HG02943 (cell line): ENCODE results near the gene THSD7B.
"Not testable (repeated sequence)": the region's sequence is repeated elsewhere in the genome, so short reads cannot be mapped to it uniquely, and the experiment has no call there.

Experiments
- ATAC-seq: cut with Tn5 transposase; IDR thresholded peaks from one replicate; pipeline ENCODE4 v1.9.1; 2021; ENCODE audit warnings: mild to moderate bottlenecking, low read depth, moderate library complexity; ENCODE audit not compliant: unreplicated experiment

The THSD7B gene

DNA sequence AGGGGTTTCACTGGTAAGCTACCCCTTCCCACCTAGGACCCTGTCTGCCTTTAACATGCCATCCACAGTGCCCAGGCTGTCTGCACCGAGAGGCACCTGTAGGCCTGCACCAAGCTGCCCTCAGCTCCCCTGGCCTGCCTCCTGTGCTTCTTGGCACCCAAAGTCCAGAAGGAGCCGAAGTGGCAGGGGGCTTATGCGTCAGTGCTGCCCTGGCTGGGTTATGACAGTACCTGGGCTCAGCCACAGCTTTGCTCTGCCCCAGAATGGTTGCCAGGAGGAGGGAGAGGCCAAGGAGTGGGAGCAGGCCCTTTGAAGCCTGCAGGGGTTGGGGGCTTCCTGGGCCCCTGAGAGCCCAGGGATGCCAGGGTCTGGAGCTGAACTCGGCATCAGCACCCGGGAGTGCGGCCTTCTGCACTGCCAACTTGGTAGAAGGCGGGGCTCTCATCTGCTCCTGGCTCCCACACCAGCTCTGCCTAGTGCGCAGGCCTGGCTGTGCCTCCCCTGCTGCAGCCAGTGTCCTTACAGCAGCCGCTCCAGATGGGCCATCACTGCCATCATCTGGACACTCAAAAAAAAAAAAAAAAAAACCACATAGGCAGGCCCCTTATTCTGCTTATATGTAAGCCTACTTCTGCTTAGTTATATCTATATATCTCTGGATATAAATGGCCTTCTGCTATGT lies 155.4 kb downstream of the THSD7B start:
- no peak for ATAC-seq

GRCh38 chr2:136927156-136927555 lies 161.8 kb downstream of the THSD7B start:
- no peak for ATAC-seq

GRCh38 chr2:136929531-136929930 lies 164.2 kb downstream of the THSD7B start:
- no peak for ATAC-seq

- no peak for ATAC-seq
These were observed 167.4 kb downstream of the THSD7B start for GRCh38 chr2:136932700-136933099.

- ATAC-seq = no peak
These were observed 169.8 kb downstream of the THSD7B start for GRCh38 chr2:136935119-136935518.

DNA sequence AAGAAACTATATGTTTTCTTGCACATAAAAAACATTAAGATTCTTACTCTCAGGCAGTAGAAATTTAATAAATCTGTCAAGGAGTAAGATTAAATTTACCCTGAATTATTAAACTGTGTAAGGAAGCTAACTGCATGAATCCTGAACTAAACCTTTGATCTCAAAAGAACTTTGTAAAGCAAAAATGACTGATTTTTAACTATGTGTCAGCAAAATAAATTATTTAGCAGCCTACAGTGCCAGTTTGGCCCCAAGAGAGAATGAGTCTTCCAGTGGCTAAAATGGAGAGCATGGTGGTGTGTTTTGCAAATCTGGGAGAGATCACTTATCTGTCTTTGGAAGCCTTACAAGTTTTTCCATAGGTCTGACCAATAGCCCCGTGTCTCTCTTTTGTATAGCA lies 190.7 kb downstream of the THSD7B start:
- no peak for ATAC-seq

DNA sequence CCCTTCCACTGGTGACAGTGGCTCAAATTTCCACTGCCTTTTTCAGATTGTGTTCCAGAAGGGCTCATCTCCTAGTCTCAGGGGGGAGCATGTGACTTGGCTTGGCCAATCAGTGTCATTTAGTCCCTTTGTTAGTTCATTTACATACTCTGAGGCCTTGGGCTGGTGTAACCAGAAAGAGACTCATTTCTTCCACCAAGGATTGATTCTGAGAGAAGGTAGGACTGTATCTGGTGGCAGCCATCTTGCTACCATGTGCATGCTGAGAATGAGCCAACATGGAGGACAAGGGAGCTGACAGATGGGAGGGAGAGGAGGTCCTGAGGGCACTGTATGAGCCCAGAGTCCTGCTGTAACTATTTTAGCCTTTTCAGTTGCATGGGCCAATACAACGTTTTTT lies 191.7 kb downstream of the THSD7B start:
- ATAC-seq = no peak

DNA sequence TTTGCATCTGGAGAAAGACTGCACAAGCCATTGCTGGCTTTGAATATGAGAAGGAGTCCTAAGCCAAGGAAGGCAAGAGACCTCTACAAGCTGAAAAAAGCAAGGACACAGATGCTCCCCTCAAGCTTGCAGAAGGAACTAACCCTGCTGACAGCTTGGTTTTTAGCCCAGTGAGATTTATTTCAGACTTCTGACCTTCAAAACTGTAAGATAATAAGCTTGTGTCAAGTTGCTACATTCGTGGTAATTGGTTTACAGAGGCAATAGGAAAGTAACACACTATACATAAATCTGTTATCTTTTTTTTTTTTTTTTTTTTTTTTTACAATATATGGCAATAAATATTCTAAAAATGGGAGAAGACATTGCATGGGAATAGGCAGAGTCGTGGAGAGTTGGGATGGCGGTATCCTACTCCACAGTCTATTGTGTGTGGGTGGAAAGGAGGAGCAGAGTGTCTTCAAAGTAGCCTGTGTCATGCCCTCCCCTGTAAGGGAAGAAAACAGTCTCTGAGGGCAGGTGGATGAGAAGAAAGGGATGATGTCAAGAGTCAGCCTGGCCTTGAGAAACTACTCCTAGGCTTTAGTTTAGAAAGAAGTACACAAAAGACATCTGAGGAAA lies 196.9 kb downstream of the THSD7B start:
- ATAC-seq = no peak

- ATAC-seq = no peak
These were observed 201.1 kb downstream of the THSD7B start for GRCh38 chr2:136966485-136966884.

GRCh38 chr2:136980303-136980702 lies 215.0 kb downstream of the THSD7B start:
- ATAC-seq = no peak

DNA sequence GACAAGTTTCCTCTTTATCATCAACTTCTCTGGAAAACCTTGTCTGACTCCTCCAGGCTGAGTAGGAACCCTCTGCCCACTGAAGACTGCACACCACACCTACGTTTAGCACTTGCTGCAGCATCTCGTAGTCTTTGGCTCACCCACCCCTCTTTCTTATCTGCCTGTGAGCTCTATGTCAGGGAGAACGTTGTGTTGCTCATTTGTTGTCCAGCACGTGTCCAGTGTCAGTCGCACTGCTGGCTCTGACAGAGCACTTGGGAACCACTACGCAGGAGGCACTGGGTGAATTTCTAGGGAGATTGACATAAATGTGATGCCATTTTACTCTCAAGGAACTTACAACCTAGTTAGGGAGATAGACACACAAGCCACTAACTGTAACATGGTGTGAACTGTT lies 216.3 kb downstream of the THSD7B start:
- not testable (repeated sequence) for ATAC-seq

DNA sequence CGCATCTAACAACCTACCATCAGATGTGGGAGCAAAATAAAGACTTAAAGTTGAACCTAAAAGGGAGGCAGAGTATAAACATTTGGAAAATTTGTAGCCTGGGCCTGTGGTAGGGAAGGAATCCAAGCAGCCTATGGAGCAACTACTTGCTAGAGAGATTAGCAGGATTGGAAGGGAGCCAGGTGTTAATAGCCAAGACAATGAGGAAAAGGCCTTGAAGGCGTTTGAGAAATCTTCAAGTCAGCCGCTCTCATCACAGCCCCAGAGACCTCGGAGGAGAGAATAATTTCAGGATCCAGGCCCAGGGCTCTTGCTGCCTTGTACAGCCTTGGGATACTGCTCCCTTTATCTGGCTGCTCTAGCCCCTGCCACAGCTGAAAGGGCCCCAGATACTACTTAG lies 219.7 kb downstream of the THSD7B start:
- ATAC-seq = no peak

DNA sequence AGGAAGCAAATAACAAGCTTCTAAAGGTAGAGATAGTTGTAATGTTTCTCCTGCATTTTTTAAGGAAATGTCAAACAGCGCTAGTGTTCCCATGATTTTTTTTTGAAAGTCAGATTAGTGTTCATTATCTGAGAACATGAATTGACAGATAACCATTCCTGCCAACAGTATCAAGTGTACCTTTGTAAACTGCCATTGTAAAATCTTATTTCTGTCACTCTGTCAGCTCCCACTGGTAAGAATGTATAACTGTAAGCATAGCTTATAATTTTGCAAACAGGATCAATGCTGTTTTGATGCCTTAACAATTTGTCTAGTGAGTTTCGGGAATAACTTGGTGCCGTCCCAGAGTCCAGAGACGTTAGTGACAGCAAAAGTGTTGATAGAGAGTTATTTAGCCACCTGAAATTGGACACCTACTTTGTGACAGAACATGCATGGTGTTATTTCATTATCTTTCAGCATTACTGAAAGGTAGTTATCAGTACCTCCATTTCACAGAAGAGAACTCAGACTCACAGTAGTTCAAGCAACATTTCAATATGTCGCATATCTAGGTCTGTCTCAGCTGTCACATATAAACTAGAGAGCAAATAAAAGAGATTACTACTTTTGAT lies 221.4 kb downstream of the THSD7B start:
- no peak for ATAC-seq

DNA sequence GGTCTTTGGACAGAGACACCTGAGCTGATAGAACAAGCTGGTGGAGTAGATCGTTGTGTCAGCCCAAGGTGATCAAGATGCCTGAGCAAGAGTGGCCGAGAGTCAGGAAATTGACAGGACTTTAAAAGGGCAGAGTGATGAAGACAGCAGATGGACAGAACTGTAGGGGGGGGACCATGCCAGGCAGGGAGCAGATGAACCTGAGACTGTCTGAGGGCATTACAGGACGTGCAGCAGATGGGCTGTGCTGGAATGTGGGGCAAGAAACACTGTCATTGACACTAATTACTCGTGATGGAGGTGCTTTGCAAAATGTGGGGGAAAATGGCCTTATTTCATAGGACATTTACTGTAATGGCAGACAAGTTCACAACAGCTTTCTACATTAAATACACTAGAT lies 225.0 kb downstream of the THSD7B start:
- no peak for ATAC-seq

DNA sequence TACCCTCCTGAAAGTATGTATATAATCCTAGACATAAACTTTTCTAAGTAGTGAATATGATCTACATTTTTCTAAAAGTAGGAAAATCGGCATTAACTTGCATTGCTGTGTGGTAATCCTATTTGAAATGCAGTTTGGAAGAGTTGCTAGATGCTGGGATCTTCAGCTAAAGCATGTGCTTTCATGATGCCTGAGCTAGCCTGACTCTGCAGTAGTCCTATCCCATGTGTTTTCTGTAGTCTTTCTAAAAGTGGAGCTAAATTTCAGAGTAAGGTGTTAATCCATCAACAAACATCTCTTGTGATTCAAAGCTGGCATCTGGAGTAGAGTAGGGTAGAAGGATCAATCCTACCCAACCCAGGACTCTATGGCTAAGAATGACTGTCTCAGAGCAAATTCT lies 229.4 kb downstream of the THSD7B start:
- no peak for ATAC-seq

- ATAC-seq = no peak
These were observed 232.2 kb downstream of the THSD7B start for GRCh38 chr2:136997557-136997956.

DNA sequence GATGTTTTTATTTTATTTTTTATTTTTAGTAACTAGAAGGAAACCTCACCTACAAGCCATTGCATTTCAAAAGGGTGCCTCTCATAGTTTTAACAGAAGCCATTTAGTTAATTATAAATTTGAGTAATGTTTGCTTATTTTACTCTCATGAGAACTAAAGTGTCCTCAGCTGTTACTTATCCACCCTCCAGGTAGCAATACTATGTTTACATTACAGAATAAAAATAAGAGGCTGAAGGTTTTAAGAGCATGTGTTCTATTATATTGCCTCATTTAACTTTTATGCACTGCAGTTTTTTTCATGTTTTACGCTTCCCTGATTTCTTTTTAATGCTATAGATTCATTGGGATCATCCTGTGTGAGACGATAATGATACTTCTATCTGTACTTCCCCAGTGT lies 235.5 kb downstream of the THSD7B start:
- no peak for ATAC-seq

GRCh38 chr2:137002896-137003295 lies 237.6 kb downstream of the THSD7B start:
- ATAC-seq = no peak

DNA sequence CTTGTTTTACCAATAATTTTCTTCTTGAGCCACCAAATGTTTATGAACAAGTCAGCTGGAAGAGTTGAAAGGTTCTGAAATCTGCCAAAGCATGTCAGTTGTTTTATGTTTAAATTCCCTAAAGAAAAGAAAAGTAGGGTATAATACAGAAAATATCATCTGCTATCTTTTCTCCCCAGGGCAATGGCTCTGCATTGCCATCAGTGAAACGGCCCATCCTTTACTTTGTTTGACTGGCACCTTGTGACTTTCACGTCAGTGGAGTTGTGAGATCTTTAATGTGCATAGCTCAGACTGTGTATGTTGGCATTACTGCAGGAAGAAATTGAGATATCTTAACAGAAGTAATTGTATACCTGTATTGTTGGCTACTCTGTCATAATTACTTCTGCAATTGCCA lies 239.9 kb downstream of the THSD7B start:
- ATAC-seq = no peak

GRCh38 chr2:137007938-137008337 lies 242.6 kb downstream of the THSD7B start:
- ATAC-seq = no peak

- no peak for ATAC-seq
These were observed 244.6 kb downstream of the THSD7B start for GRCh38 chr2:137009953-137010352.
